Activated CD4-positive, alpha-beta memory T cell treated with anti-CD3 and anti-CD28 coated beads for 36 hours (primary cell): ENCODE data around the gene MAPK10. TPM values are rescaled to one million over a fixed set of nuclear protein-coding genes. Genes with fewer than 3 reads are reported as not detected.
"Not testable (repeated sequence)": the region's sequence is repeated elsewhere in the genome, so short reads cannot be mapped to it uniquely, and the experiment has no call there.

Experiments used
- CTCF ChIA-PET: fragments of 350-600 bp; sonication (Branson Sonifier 250); formaldehyde crosslinking; loops from one replicate; lab custom pipeline; 2021; ENCODE audit warnings: antibody characterized with exemption, inconsistent platforms; lab: Charles Lee
- POLR2A ChIA-PET: fragments of 350-600 bp; sonication (Branson Sonifier 250); formaldehyde crosslinking; loops from one replicate; lab custom pipeline; 2021; ENCODE audit warnings: antibody characterized with exemption; lab: Charles Lee
- DNase-seq: peaks from one replicate; pipeline ENCODE4 v3.0.0-alpha.2; 2020
- H3K27ac Mint-ChIP-seq: one replicate; pipeline ENCODE4 v1.8.0; 2021; ENCODE audit warnings: mixed read lengths
- H3K27me3 Mint-ChIP-seq: one replicate; pipeline ENCODE4 v1.8.0; 2021; ENCODE audit warnings: mixed read lengths
- H3K36me3 Mint-ChIP-seq: one replicate; pipeline ENCODE4 v1.8.0; 2021; ENCODE audit warnings: mixed read lengths
- H3K4me1 Mint-ChIP-seq: one replicate; pipeline ENCODE4 v1.8.0; 2021; ENCODE audit warnings: low read depth, mixed read lengths
- H3K4me3 Mint-ChIP-seq: one replicate; pipeline ENCODE4 v1.8.0; 2021; ENCODE audit warnings: mild to moderate bottlenecking, mixed read lengths
- H3K9me3 Mint-ChIP-seq: one replicate; pipeline ENCODE4 v1.8.0; 2021; ENCODE audit warnings: mixed read lengths
- intact Hi-C: fragments of 100-400 bp; cut with micrococcal nuclease; formaldehyde crosslinking; loops from one replicate; pipeline ENCODE4 v1.15.1; 2023
- total RNA-seq, 2 experiments: library from RNA; stranded (reverse); gene quantifications; one replicate each; pipeline ENCODE4 v1.2.3, GENCODE V29; 2021

MAPK10 gene
- total RNA-seq, 2 experiments from 2014 or later, result not detected

DNA sequence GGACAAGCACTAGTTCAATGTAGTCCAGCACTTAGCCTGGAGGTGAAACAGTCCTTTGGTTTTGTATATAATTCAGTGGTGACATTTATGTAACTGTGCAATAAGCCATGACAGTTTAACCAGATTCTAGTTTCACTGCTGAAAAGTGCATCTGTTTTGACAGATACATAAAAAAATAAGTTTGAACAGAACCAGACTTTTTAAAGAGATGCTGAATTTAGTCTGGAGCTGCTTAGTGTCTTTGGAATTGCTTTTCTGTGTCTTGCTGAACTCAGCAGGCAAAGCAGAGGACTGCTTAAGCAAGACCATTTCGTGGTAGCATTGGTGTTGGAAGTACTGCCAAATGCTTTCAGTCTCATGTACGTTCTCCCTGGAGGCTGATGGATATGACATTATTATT lies 393.5 kb downstream of the MAPK10 start:
- intact Hi-C loops, result loop anchor here (10.0 kb wide), 1 partner anchor 822 kb away; no protein-coding TSS in a partner anchor
- Mint-ChIP-seq H3K4me1 (no peaks in the 10 kb centered on the region), H3K27ac (no peak overlapping the region), H3K36me3 (no peaks in the 10 kb centered on the region), H3K9me3 (peaks cover 2% of the 10 kb centered on the region), H3K27me3 (no peaks in the 10 kb centered on the region), H3K4me3 (no peak overlapping the region)
- DNase-seq, result no peak
- ChIA-PET POLR2A (no interaction called here), CTCF (no interaction called here)

- Mint-ChIP-seq H3K27ac (no peak overlapping the region), H3K36me3 (no peaks in the 10 kb centered on the region), H3K9me3 (peaks cover 2% of the 10 kb centered on the region), H3K4me3 (no peak overlapping the region), H3K27me3 (no peaks in the 10 kb centered on the region), H3K4me1 (no peaks in the 10 kb centered on the region)
- intact Hi-C loops, result loop anchor here (10.0 kb wide), 1 partner anchor 821 kb away; no protein-coding TSS in a partner anchor
- POLR2A ChIA-PET, result no interaction called here
- no peak for DNase-seq
- CTCF ChIA-PET, result no interaction called here
Observed at GRCh38 chr4:85965529-85965928, 394.3 kb downstream of the MAPK10 start.

- intact Hi-C loops, result loop anchor here (10.0 kb wide), 1 partner anchor 820 kb away; no protein-coding TSS in a partner anchor
- H3K4me1 Mint-ChIP-seq, H3K27me3 Mint-ChIP-seq, H3K9me3 Mint-ChIP-seq, H3K36me3 Mint-ChIP-seq, POLR2A ChIA-PET, H3K4me3 Mint-ChIP-seq, DNase-seq, H3K27ac Mint-ChIP-seq: not testable (repeated sequence)
- CTCF ChIA-PET, result interaction anchor here (0.6 kb wide), 1 partner anchor 541 kb away, joined by 4 read pairs; no protein-coding TSS in a partner anchor
Observed at GRCh38 chr4:85965017-85965416, 394.8 kb downstream of the MAPK10 start.

GRCh38 chr4:85964298-85964697 lies 395.6 kb downstream of the MAPK10 start:
- Mint-ChIP-seq H3K4me1 (no peaks in the 10 kb centered on the region), H3K27me3 (no peaks in the 10 kb centered on the region), H3K27ac (no peak overlapping the region), H3K4me3 (no peak overlapping the region), H3K9me3 (peaks cover 2% of the 10 kb centered on the region), H3K36me3 (no peaks in the 10 kb centered on the region)
- POLR2A ChIA-PET, result no interaction called here
- CTCF ChIA-PET, result interaction anchor here (0.6 kb wide), 1 partner anchor 540 kb away, joined by 4 read pairs; no protein-coding TSS in a partner anchor
- DNase-seq, result no peak
- intact Hi-C loops, result loop anchor here (10.0 kb wide), 1 partner anchor 819 kb away; no protein-coding TSS in a partner anchor

DNA sequence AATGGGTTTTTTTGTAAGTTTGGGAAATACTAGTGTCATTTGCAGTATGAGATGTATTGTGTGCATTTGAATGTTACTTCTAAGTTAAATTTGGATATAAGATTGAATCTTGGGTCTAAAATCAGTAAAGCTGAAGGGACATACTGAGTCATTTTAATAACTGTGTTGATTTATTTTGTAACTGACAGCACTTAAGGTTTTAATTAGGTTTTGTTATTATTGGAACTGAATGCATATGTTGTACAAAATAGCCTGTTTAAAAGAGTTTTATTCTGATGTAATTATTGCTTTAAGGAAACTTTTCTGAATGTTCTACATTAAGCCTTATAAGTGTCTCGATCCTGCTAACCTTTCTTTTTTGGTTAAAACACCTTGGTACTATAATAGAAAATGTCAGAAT lies 396.6 kb downstream of the MAPK10 start:
- H3K36me3 Mint-ChIP-seq, result no peaks in the 10 kb centered on the region
- ChIA-PET CTCF (no interaction called here), POLR2A (no interaction called here)
- no peaks in the 10 kb centered on the region for H3K4me1 Mint-ChIP-seq
- intact Hi-C loops, result loop anchor here (10.0 kb wide), 1 partner anchor 818 kb away; no protein-coding TSS in a partner anchor
- no peak for DNase-seq
- H3K27me3 Mint-ChIP-seq, result no peaks in the 10 kb centered on the region
- no peak overlapping the region for H3K27ac Mint-ChIP-seq
- peaks cover 2% of the 10 kb centered on the region for H3K9me3 Mint-ChIP-seq
- no peak overlapping the region for H3K4me3 Mint-ChIP-seq

DNA sequence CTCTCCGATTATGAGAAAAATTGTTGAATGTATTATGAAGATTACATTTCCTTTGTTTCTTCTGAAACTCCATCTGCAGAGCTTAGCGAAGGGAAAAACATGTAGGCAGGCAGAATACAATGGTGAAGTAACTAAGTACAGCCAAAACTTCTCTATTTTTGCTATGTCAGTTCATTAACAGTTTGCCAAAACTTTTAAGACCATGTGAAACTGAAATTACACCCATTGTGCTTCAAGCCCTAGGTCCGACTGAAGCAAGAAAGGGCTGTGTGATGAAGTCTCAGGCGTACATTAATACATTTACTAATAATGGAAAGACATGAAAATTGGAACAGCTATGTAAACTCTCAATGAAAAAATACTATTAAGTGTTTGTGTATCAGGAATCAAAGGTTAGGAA lies 398.0 kb downstream of the MAPK10 start:
- no peak for DNase-seq
- H3K36me3 Mint-ChIP-seq, result no peaks in the 10 kb centered on the region
- CTCF ChIA-PET, result no interaction called here
- H3K27me3 Mint-ChIP-seq, result no peaks in the 10 kb centered on the region
- H3K9me3 Mint-ChIP-seq, result peaks cover 2% of the 10 kb centered on the region
- POLR2A ChIA-PET, result no interaction called here
- no peak overlapping the region for H3K27ac Mint-ChIP-seq
- no peak overlapping the region for H3K4me3 Mint-ChIP-seq
- intact Hi-C loops, result loop anchor here (10.0 kb wide), 1 partner anchor 817 kb away; no protein-coding TSS in a partner anchor
- H3K4me1 Mint-ChIP-seq, result no peaks in the 10 kb centered on the region

- DNase-seq, result no peak
- Mint-ChIP-seq H3K36me3 (no peaks in the 10 kb centered on the region), H3K27ac (no peak overlapping the region), H3K9me3 (no peaks in the 10 kb centered on the region), H3K27me3 (no peaks in the 10 kb centered on the region), H3K4me1 (no peaks in the 10 kb centered on the region), H3K4me3 (no peak overlapping the region)
- intact Hi-C loops, result no loop called here
- ChIA-PET POLR2A (no interaction called here), CTCF (no interaction called here)
Observed at GRCh38 chr4:85956293-85956945, 403.4 kb downstream of the MAPK10 start.

- Mint-ChIP-seq H3K36me3 (no peaks in the 10 kb centered on the region), H3K27ac (no peak overlapping the region), H3K4me1 (no peaks in the 10 kb centered on the region), H3K9me3 (no peaks in the 10 kb centered on the region), H3K4me3 (no peak overlapping the region), H3K27me3 (no peaks in the 10 kb centered on the region)
- ChIA-PET CTCF (no interaction called here), POLR2A (no interaction called here)
- intact Hi-C loops, result no loop called here
- DNase-seq, result no peak
Observed at GRCh38 chr4:85955620-85956292, 404.1 kb downstream of the MAPK10 start.

- intact Hi-C loops, result no loop called here
- H3K36me3 Mint-ChIP-seq, result no peaks in the 10 kb centered on the region
- no peaks in the 10 kb centered on the region for H3K4me1 Mint-ChIP-seq
- no peaks in the 10 kb centered on the region for H3K27me3 Mint-ChIP-seq
- ChIA-PET POLR2A (no interaction called here), CTCF (no interaction called here)
- no peak overlapping the region for H3K27ac Mint-ChIP-seq
- no peak for DNase-seq
- no peaks in the 10 kb centered on the region for H3K9me3 Mint-ChIP-seq
- H3K4me3 Mint-ChIP-seq, result no peak overlapping the region
Observed at GRCh38 chr4:85953651-85954018, 406.2 kb downstream of the MAPK10 start.

- CTCF ChIA-PET, result no interaction called here
- intact Hi-C loops, result no loop called here
- no peaks in the 10 kb centered on the region for H3K36me3 Mint-ChIP-seq
- no peaks in the 10 kb centered on the region for H3K9me3 Mint-ChIP-seq
- no peaks in the 10 kb centered on the region for H3K4me1 Mint-ChIP-seq
- no peak overlapping the region for H3K27ac Mint-ChIP-seq
- no peak overlapping the region for H3K4me3 Mint-ChIP-seq
- no peaks in the 10 kb centered on the region for H3K27me3 Mint-ChIP-seq
- DNase-seq, result no peak
- POLR2A ChIA-PET, result no interaction called here
Observed at GRCh38 chr4:85952972-85953650, 406.7 kb downstream of the MAPK10 start.

DNA sequence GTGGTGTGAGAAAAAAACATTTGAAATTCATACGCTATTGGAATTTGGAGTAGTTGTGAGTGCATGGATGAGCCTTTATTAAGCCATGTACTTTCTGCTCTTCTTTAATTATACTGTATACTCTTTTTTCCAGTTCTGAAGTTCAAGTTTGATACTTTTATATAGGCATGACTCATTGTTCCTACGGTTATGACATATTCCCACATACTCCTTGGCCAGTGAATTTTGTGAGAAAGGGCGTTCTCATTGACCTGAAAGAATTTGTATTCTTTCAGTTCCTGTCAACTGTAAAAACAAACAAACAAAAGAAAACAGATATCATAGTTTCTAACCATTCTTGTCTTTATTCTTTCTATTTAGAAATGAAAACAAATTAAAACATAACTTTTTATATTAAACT lies 407.3 kb downstream of the MAPK10 start:
- Mint-ChIP-seq H3K36me3 (no peaks in the 10 kb centered on the region), H3K27me3 (no peaks in the 10 kb centered on the region), H3K9me3 (no peaks in the 10 kb centered on the region), H3K4me3 (no peak overlapping the region), H3K4me1 (no peaks in the 10 kb centered on the region), H3K27ac (no peak overlapping the region)
- intact Hi-C loops, result no loop called here
- DNase-seq, result no peak
- POLR2A ChIA-PET, result no interaction called here
- CTCF ChIA-PET, result no interaction called here

GRCh38 chr4:85951099-85951498 lies 408.8 kb downstream of the MAPK10 start:
- Mint-ChIP-seq H3K9me3 (no peaks in the 10 kb centered on the region), H3K4me3 (no peak overlapping the region), H3K27ac (no peak overlapping the region), H3K27me3 (no peaks in the 10 kb centered on the region), H3K36me3 (no peaks in the 10 kb centered on the region), H3K4me1 (no peaks in the 10 kb centered on the region)
- POLR2A ChIA-PET, result no interaction called here
- intact Hi-C loops, result no loop called here
- DNase-seq, result no peak
- CTCF ChIA-PET, result no interaction called here
